ENCODE data around the gene TMEM237.
A peak's percentile ranks its signal among the peaks of the same experiment; 100 is the strongest.
"Not testable (repeated sequence)": the region's sequence is repeated elsewhere in the genome, so short reads cannot be mapped to it uniquely, and the experiment has no call there.

TMEM237 gene

GRCh38 chr2:201643216-201643890, at the start of gene TMEM237:
Gene TMEM237, minus strand, starts transcription at chr2:201643503. Its CDS starts 103 bp downstream, at chr2:201643400.
- DNase-seq (ENCODE audit: low read depth) = peak; percentile 60

- no peak for DNase-seq (ENCODE audit: low read depth)
Observed at GRCh38 chr2:201685156-201685555, 41.9 kb upstream of the TMEM237 start.

GRCh38 chr2:201680743-201681142, 37.4 kb upstream of the TMEM237 start:
- DNase-seq (ENCODE audit: low read depth) = peak; percentile 11

- DNase-seq (ENCODE audit: low read depth) = no peak
Observed at GRCh38 chr2:201678401-201678800, 35.1 kb upstream of the TMEM237 start.

GRCh38 chr2:201675454-201675853, 32.2 kb upstream of the TMEM237 start:
- DNase-seq (ENCODE audit: low read depth) = no peak

GRCh38 chr2:201674794-201675193, 31.5 kb upstream of the TMEM237 start:
- DNase-seq (ENCODE audit: low read depth) = no peak

GRCh38 chr2:201674298-201674697, 31.0 kb upstream of the TMEM237 start:
- DNase-seq (ENCODE audit: low read depth) = no peak

- DNase-seq (ENCODE audit: low read depth) = peak; percentile 22
Observed at GRCh38 chr2:201673546-201673945, 30.2 kb upstream of the TMEM237 start.

GRCh38 chr2:201671205-201671604, 27.9 kb upstream of the TMEM237 start:
- not testable (repeated sequence) for DNase-seq (ENCODE audit: low read depth)

GRCh38 chr2:201669865-201670264, 26.6 kb upstream of the TMEM237 start:
- DNase-seq (ENCODE audit: low read depth) = no peak

- DNase-seq (ENCODE audit: low read depth) = no peak
Observed at GRCh38 chr2:201668402-201668910, 25.2 kb upstream of the TMEM237 start.

- no peak for DNase-seq (ENCODE audit: low read depth)
Observed at GRCh38 chr2:201664334-201664733, 21.0 kb upstream of the TMEM237 start.

GRCh38 chr2:201661366-201661765, 18.1 kb upstream of the TMEM237 start:
- no peak for DNase-seq (ENCODE audit: low read depth)

GRCh38 chr2:201660293-201660895, 17.1 kb upstream of the TMEM237 start:
- no peak for DNase-seq (ENCODE audit: low read depth)

- DNase-seq (ENCODE audit: low read depth) = no peak
Observed at GRCh38 chr2:201656740-201657139, 13.4 kb upstream of the TMEM237 start.

GRCh38 chr2:201656102-201656501, 12.8 kb upstream of the TMEM237 start:
- DNase-seq (ENCODE audit: low read depth) = no peak

GRCh38 chr2:201654616-201655384, 11.5 kb upstream of the TMEM237 start:
- peak; percentile 95 for DNase-seq (ENCODE audit: low read depth)

- DNase-seq (ENCODE audit: low read depth) = no peak
Observed at GRCh38 chr2:201653221-201653620, 9.9 kb upstream of the TMEM237 start.

GRCh38 chr2:201649442-201649841, 6.1 kb upstream of the TMEM237 start:
- DNase-seq (ENCODE audit: low read depth) = no peak

- no peak for DNase-seq (ENCODE audit: low read depth)
Observed at GRCh38 chr2:201647431-201647830, 4.1 kb upstream of the TMEM237 start.

GRCh38 chr2:201644001-201644400, 698 bp upstream of the TMEM237 start:
- DNase-seq (ENCODE audit: low read depth) = peak; percentile 50

GRCh38 chr2:201642579-201643215, 606 bp downstream of the TMEM237 start:
- peak; percentile 80 for DNase-seq (ENCODE audit: low read depth)

All from EH (cell line).